Astrocyte (in vitro differentiated cells and primary cell): ENCODE data around the gene ISLR. TPM values are rescaled to one million over a fixed set of nuclear protein-coding genes. Genes with fewer than 3 reads are reported as not detected.

Source experiments
- DNase-seq: peaks from one replicate; pipeline ENCODE4 v3.0.0-alpha.2; 2010; ENCODE audit warnings: low read depth
- FAIRE-seq: peaks from 2 replicates; lab custom pipeline; 2011; peaks lifted over from hg19 to GRCh38; lab: Jason Lieb, UNC
- H2AFZ ChIP-seq: 2 replicates; pipeline ENCODE4 v1.6.0; 2012; ENCODE audit warnings: low read depth, low read length, inconsistent platforms
- H3K27ac ChIP-seq: 2 replicates; pipeline ENCODE4 v1.5.1; 2011; ENCODE audit warnings: low read depth, low read length, inconsistent platforms
- H3K27me3 ChIP-seq: 2 replicates; pipeline ENCODE4 v1.6.0; 2011; ENCODE audit warnings: low read length, inconsistent platforms; ENCODE audit not compliant: insufficient read depth
- H3K36me3 ChIP-seq: 2 replicates; pipeline ENCODE4 v1.5.1; 2011; ENCODE audit warnings: low read length, inconsistent platforms; ENCODE audit not compliant: insufficient read depth
- H3K4me1 ChIP-seq: 2 replicates; pipeline ENCODE4 v1.5.1; 2011; ENCODE audit warnings: low read length, inconsistent platforms; ENCODE audit not compliant: insufficient read depth
- H3K4me2 ChIP-seq: 2 replicates; pipeline ENCODE4 v1.6.0; 2012; ENCODE audit warnings: low read length, inconsistent platforms
- H3K4me3 ChIP-seq: 2 replicates; pipeline ENCODE4 v1.5.1; 2011; ENCODE audit warnings: low read depth, mild to moderate bottlenecking, low read length, inconsistent platforms; ENCODE audit not compliant: insufficient read depth
- H3K79me2 ChIP-seq: 2 replicates; pipeline ENCODE4 v1.6.0; 2012; ENCODE audit warnings: mild to moderate bottlenecking, low read length, inconsistent platforms; ENCODE audit not compliant: insufficient read depth
- H3K9ac ChIP-seq: 2 replicates; pipeline ENCODE4 v1.6.0; 2012; ENCODE audit warnings: mild to moderate bottlenecking, low read length, inconsistent platforms
- H3K9me3 ChIP-seq: 2 replicates; pipeline ENCODE4 v1.5.1; 2012; ENCODE audit warnings: low read depth, mild to moderate bottlenecking, low read length, inconsistent platforms; ENCODE audit not compliant: insufficient read depth
- H4K20me1 ChIP-seq: 2 replicates; pipeline ENCODE4 v1.6.0; 2012; ENCODE audit warnings: low read length, inconsistent platforms; ENCODE audit not compliant: insufficient read depth
- H3K27ac Mint-ChIP-seq: one replicate; pipeline ENCODE4 v1.8.0; 2021; ENCODE audit warnings: mild to moderate bottlenecking, mixed read lengths; ENCODE audit not compliant: unreplicated experiment
- H3K27me3 Mint-ChIP-seq: one replicate; pipeline ENCODE4 v1.8.0; 2021; ENCODE audit warnings: low read depth, mixed read lengths; ENCODE audit not compliant: unreplicated experiment
- H3K36me3 Mint-ChIP-seq: one replicate; pipeline ENCODE4 v1.8.0; 2021; ENCODE audit warnings: low read depth, mixed read lengths; ENCODE audit not compliant: unreplicated experiment
- H3K4me1 Mint-ChIP-seq: one replicate; pipeline ENCODE4 v1.8.0; 2021; ENCODE audit warnings: low read depth, mixed read lengths; ENCODE audit not compliant: unreplicated experiment
- H3K4me3 Mint-ChIP-seq: one replicate; pipeline ENCODE4 v1.8.0; 2021; ENCODE audit warnings: mild to moderate bottlenecking, moderate library complexity, mixed read lengths; ENCODE audit not compliant: unreplicated experiment
- H3K9me3 Mint-ChIP-seq: one replicate; pipeline ENCODE4 v1.8.0; 2021; ENCODE audit warnings: mild to moderate bottlenecking, mixed read lengths; ENCODE audit not compliant: unreplicated experiment
- EZH2 ChIP-seq: IDR thresholded peaks from 2 replicates; pipeline ENCODE4 v1.6.1; 2012; ENCODE audit warnings: mild to moderate bottlenecking, low read length, inconsistent platforms; ENCODE audit not compliant: insufficient read depth
- total RNA-seq: library from RNA; stranded (reverse); gene quantifications from 2 replicates; pipeline ENCODE4 v1.2.1, GENCODE V29; 2021
- TF ChIP-seq, protein P1 (sequence below): IDR thresholded peaks from 2 replicates; pipeline ENCODE4 v1.5.1; 2011; ENCODE audit warnings: low read depth, mild to moderate bottlenecking, inconsistent platforms, low read length, moderate library complexity; ENCODE audit not compliant: insufficient read depth

ISLR gene
- total RNA-seq, 1 donor from 2014 or later = 1.6 TPM

- Mint-ChIP-seq H3K9me3 (no peaks in the 10 kb centered on the region), H3K4me1 (peaks cover 40% of the 10 kb centered on the region), H3K27me3 (peaks cover 23% of the 10 kb centered on the region), H3K36me3 (peaks cover 3% of the 10 kb centered on the region), H3K27ac (peak overlapping the region; percentile 42), H3K4me3 (no peak overlapping the region)
- Histone ChIP-seq H2AFZ (no peak overlapping the region), H3K4me3 (no peak overlapping the region), H3K27me3 (no peaks in the 10 kb centered on the region), H3K27ac (peak overlapping the region; percentile 94), H3K79me2 (no peaks in the 10 kb centered on the region), H3K9ac (peak overlapping the region; percentile 78), H3K36me3 (no peaks in the 10 kb centered on the region), H4K20me1 (no peaks in the 10 kb centered on the region), H3K4me1 (peaks cover 51% of the 10 kb centered on the region), H3K9me3 (no peaks in the 10 kb centered on the region), H3K4me2 (peak overlapping the region; percentile 52)
- DNase-seq (peak; percentile 99), FAIRE-seq (peak; percentile 83)
- TF ChIP-seq EZH2 = no peak
- TF ChIP-seq, protein P1, sequence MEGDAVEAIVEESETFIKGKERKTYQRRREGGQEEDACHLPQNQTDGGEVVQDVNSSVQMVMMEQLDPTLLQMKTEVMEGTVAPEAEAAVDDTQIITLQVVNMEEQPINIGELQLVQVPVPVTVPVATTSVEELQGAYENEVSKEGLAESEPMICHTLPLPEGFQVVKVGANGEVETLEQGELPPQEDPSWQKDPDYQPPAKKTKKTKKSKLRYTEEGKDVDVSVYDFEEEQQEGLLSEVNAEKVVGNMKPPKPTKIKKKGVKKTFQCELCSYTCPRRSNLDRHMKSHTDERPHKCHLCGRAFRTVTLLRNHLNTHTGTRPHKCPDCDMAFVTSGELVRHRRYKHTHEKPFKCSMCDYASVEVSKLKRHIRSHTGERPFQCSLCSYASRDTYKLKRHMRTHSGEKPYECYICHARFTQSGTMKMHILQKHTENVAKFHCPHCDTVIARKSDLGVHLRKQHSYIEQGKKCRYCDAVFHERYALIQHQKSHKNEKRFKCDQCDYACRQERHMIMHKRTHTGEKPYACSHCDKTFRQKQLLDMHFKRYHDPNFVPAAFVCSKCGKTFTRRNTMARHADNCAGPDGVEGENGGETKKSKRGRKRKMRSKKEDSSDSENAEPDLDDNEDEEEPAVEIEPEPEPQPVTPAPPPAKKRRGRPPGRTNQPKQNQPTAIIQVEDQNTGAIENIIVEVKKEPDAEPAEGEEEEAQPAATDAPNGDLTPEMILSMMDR = no peak
These were observed 36.6 kb downstream of the ISLR start for GRCh38 chr15:74209997-74210671.

DNA sequence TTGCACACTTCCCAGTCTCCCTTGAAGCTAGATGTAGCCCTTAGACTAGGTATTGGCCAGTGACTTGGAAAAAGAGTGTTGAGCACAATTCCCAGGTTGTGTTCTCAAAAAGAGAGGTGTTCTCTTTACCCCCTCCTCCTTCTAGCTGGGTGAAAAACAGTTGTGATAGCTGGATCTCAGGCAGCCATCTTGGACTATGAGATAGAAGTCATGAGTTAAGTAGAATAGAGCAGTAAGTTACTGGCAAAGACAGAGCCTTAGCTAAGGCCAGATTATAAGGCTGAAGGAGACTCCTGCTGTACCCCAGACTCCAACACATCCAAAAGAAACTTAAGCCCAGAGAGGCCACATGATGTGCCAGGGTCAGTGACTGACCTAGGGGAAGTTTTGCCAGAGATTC, 37.2 kb downstream of the ISLR start:
- Mint-ChIP-seq H3K27me3 (peaks cover 20% of the 10 kb centered on the region), H3K4me3 (no peak overlapping the region)

DNA sequence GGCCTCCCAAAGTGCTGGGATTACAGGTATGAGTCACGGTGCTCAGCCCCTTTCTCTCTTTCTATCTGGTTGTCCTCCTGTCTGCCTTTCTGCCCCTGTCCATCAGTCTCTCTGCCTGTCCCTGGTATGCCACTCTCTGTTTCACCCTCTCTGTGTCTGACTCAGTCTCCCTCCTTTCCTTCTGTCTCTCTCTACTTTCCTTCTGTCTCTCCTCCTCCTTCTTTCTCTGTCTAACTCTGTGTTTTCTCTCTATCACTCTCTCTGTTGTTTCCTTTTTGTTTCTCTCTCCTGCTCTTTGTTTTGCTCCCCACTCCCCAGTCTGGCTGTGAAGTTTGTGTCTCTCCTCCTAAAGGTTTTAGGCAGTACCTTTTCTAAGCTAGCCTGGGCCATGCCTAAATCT, 38.1 kb downstream of the ISLR start:
- H3K4me1 Mint-ChIP-seq = peaks cover 49% of the 10 kb centered on the region
- no peak for FAIRE-seq
- no peak overlapping the region for H3K4me3 Mint-ChIP-seq
- peaks cover 57% of the 10 kb centered on the region for H3K4me1 ChIP-seq
- H4K20me1 ChIP-seq = no peaks in the 10 kb centered on the region
- no peaks in the 10 kb centered on the region for H3K36me3 ChIP-seq
- no peaks in the 10 kb centered on the region for H3K36me3 Mint-ChIP-seq
- H3K27ac ChIP-seq = no peak overlapping the region
- H3K4me3 ChIP-seq = no peak overlapping the region
- TF ChIP-seq EZH2 = no peak
- TF ChIP-seq, protein P1 = no peak
- no peaks in the 10 kb centered on the region for H3K9me3 ChIP-seq
- DNase-seq = no peak
- H3K9me3 Mint-ChIP-seq = no peaks in the 10 kb centered on the region
- peaks cover 17% of the 10 kb centered on the region for H3K27me3 Mint-ChIP-seq
- H3K27ac Mint-ChIP-seq = no peak overlapping the region
- H3K4me2 ChIP-seq = no peak overlapping the region
- no peaks in the 10 kb centered on the region for H3K79me2 ChIP-seq
- H3K27me3 ChIP-seq = no peaks in the 10 kb centered on the region
- H2AFZ ChIP-seq = no peak overlapping the region
- no peak overlapping the region for H3K9ac ChIP-seq

More for the DNA sequence above, 37.2 kb downstream of the ISLR start:
- Mint-ChIP-seq H3K4me1 (peaks cover 44% of the 10 kb centered on the region), H3K27ac (peak overlapping the region; percentile 23), H3K9me3 (no peaks in the 10 kb centered on the region), H3K36me3 (peaks cover 3% of the 10 kb centered on the region)
- DNase-seq = no peak
- no peak for FAIRE-seq
- H3K9me3 ChIP-seq = no peaks in the 10 kb centered on the region
- H4K20me1 ChIP-seq = no peaks in the 10 kb centered on the region
- no peak overlapping the region for H2AFZ ChIP-seq
- no peaks in the 10 kb centered on the region for H3K27me3 ChIP-seq
- peak overlapping the region; percentile 78 for H3K9ac ChIP-seq
- H3K27ac ChIP-seq = peak overlapping the region; percentile 94
- no peak overlapping the region for H3K4me3 ChIP-seq
- no peaks in the 10 kb centered on the region for H3K36me3 ChIP-seq
- no peak for TF ChIP-seq EZH2
- TF ChIP-seq, protein P1 = no peak
- H3K4me2 ChIP-seq = peak overlapping the region; percentile 52
- H3K4me1 ChIP-seq = peaks cover 55% of the 10 kb centered on the region
- H3K79me2 ChIP-seq = no peaks in the 10 kb centered on the region
